Ovary (tissue), 9 donors: ENCODE measurements around the gene TOMM6. TPM values are rescaled to one million over a fixed set of nuclear protein-coding genes. Genes with fewer than 3 reads are reported as not detected.

ENCODE experiments used
- DNase-seq, 5 donors: peaks; one replicate each; pipeline ENCODE4 v3.0.0-alpha.2; 2019 to 2020
- H3K27ac ChIP-seq, 2 donors: fragments of 200-600 bp; one replicate each; pipeline versions ENCODE4 v1.5.1 to v1.8.0; 2019 to 2022
- H3K27me3 ChIP-seq: fragments of 200-600 bp; one replicate; pipeline ENCODE4 v1.8.0; 2022
- H3K36me3 ChIP-seq: fragments of 200-600 bp; sonication (generic); one replicate; pipeline ENCODE4 v1.5.1; 2019
- H3K4me1 ChIP-seq: one replicate; pipeline ENCODE4 v1.8.1; 2013; ENCODE audit warnings: mild to moderate bottlenecking, moderate library complexity; ENCODE audit not compliant: insufficient read depth
- H3K4me3 ChIP-seq: fragments of 200-600 bp; sonication (generic); one replicate; pipeline ENCODE4 v1.5.1; 2017
- H3K9me3 ChIP-seq, 2 donors: fragments of 200-600 bp in 1 of 2; sonication (generic) in 1 of 2; one replicate each; pipeline versions ENCODE4 v1.5.1 to v1.8.1; 2013 to 2019; ENCODE audit warnings: mild to moderate bottlenecking in 1 of 2, moderate library complexity in 1 of 2
- CTCF ChIP-seq, 3 donors: fragments of 450-650 bp in 2 of 3; fragments of 200-600 bp in 1 of 3; IDR thresholded peaks; one replicate each; pipeline versions ENCODE4 v1.5.1 to v1.8.0; 2016 to 2022; ENCODE audit warnings: antibody characterized with exemption in 3 of 3, mild to moderate bottlenecking in 1 of 3
- EP300 ChIP-seq: sonication (generic); formaldehyde crosslinking; IDR thresholded peaks from one replicate; pipeline ENCODE4 v1.6.1; 2017; ENCODE audit warnings: antibody characterized with exemption
- POLR2A ChIP-seq: fragments of 450-650 bp; IDR thresholded peaks from one replicate; pipeline ENCODE4 v1.6.1; 2017; ENCODE audit warnings: antibody characterized with exemption, mild to moderate bottlenecking, moderate library complexity
- WGBS, 3 donors: extraction: QIAGEN DNeasy Blood & Tissue Kit in 1 of 3; methylation state at CpG; one replicate each; pipeline versions ENCODE4 v1.1.5 to v1.1.7; 2013 to 2017; 5-methylcytosine and 5-hydroxymethylcytosine counted together
- intact Hi-C, 4 donors: fragments of 100-400 bp; cut with DNase I; formaldehyde crosslinking; loops; one replicate each; pipeline versions ENCODE4 v1.11.0 to v1.15.1; 2022 to 2023
- polyA plus RNA-seq, 2 donors: library from polyadenylated mRNA; stranded (reverse); fragments of 200-250 nt in 1 of 2; fragments of 350-450 nt in 1 of 2; fragmentation: Illumina TruSeq in 1 of 2; extraction: RNeasy Lipid Tissue Mini Kit (QIAGEN cat#74804) in 1 of 2; gene quantifications; one replicate each; pipeline ENCODE4 v1.2.3, GENCODE V29; 2013 to 2014
- total RNA-seq, 7 donors: library from RNA; depleted of rRNA in 2 of 7; stranded (reverse); fragments of >200 nt in 2 of 7; fragmentation: NEBNext Ultra II Directional in 3 of 7; extraction: Animal tissue kit (Norgen Biotek cat#: 25700) in 3 of 7; gene quantifications; one replicate each; pipeline versions ENCODE4 v1.1.0 to v1.2.4, GENCODE V29; 2016 to 2023
- donor health status: DM: no; HTN: no; CAD: no; lungs with moderate emphysema.
- donor health status: DM: no; HTN: no; CAD: no.
- donor health status: Bipolar disorder and iron deficiency.
- donor health status: DM: yes; HTN: yes; CAD: no.
- donor health status: DM: no; HTN: no; CAD: no.
- donor health status: DM: yes; HTN: yes; CAD: no.

TOMM6 gene
- total and polyA plus RNA-seq, 9 donors = 105 to 244 (median 153) TPM

GRCh38 chr6:41774841-41775240 lies 12.7 kb upstream of the TOMM6 start:
- intact Hi-C loops = no loop called here
- Histone ChIP-seq H3K27ac (no peak overlapping the region), H3K4me3 (no peak overlapping the region), H3K9me3 (no peaks in the 10 kb centered on the region), H3K4me1 (peaks cover 1% of the 10 kb centered on the region), H3K36me3 (no peaks in the 10 kb centered on the region), H3K27me3 (no peaks in the 10 kb centered on the region)
- DNase-seq = no peak
- TF ChIP-seq EP300 (no peak), CTCF (IDR thresholded peaks at IDR 0.05) (no peak), POLR2A (no peak)
- 76 to 84% (median 77%) methylated on average over 3 of the region's 3 CpGs for WGBS, 3 donors

GRCh38 chr6:41775293-41775882 lies 12.1 kb upstream of the TOMM6 start:
- H3K27ac ChIP-seq = no peak overlapping the region
- TF ChIP-seq EP300 = no peak
- no peak for TF ChIP-seq CTCF (IDR thresholded peaks at IDR 0.05)
- no peak for TF ChIP-seq POLR2A
- H3K4me1 ChIP-seq = peaks cover 1% of the 10 kb centered on the region
- no peaks in the 10 kb centered on the region for H3K27me3 ChIP-seq
- H3K4me3 ChIP-seq = no peak overlapping the region
- no peak for DNase-seq
- 85 to 87% (median 86%) methylated on average over 13 of the region's 13 CpGs for WGBS, 3 donors
- H3K9me3 ChIP-seq = no peaks in the 10 kb centered on the region
- intact Hi-C loops = no loop called here
- H3K36me3 ChIP-seq = no peaks in the 10 kb centered on the region

- Histone ChIP-seq H3K27ac (no peak overlapping the region), H3K4me1 (peaks cover 4% of the 10 kb centered on the region), H3K36me3 (no peaks in the 10 kb centered on the region), H3K9me3 (no peaks in the 10 kb centered on the region), H3K27me3 (no peaks in the 10 kb centered on the region), H3K4me3 (no peak overlapping the region)
- 83 to 89% (median 87%) methylated on average over 5 of the region's 5 CpGs for WGBS, 3 donors
- intact Hi-C loops = no loop called here
- no peak for TF ChIP-seq EP300
- no peak for TF ChIP-seq POLR2A
- TF ChIP-seq CTCF (IDR thresholded peaks at IDR 0.05) = no peak
- no peak for DNase-seq
Measured at GRCh38 chr6:41777551-41778285, 9.8 kb upstream of the TOMM6 start.

DNA sequence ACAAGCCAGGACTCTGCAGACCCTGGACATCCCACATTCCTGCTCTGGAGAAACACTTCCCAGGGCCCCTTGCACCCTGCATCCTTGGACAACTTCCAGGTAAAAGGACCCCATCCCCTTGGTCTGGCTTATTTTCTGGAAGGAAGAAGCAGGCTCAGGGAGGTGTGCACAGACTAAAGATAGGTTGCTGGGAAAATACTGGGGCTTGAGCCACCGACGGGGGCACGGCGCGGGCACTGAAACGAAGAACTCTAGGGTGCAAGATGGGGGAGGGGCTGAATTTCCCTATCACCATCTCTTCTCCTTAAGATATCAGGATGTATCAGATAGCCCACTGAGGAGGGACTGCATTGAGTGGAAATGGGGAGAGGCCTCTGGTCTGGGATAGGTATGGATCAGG lies 8.6 kb upstream of the TOMM6 start:
- Histone ChIP-seq H3K27me3 (no peaks in the 10 kb centered on the region), H3K27ac (no peak overlapping the region), H3K9me3 (no peaks in the 10 kb centered on the region), H3K4me1 (peaks cover 4% of the 10 kb centered on the region), H3K4me3 (peak overlapping the region; percentile 75), H3K36me3 (no peaks in the 10 kb centered on the region)
- WGBS, 3 donors = 29 to 45% (median 34%) methylated on average over 6 of the region's 6 CpGs
- no peak for DNase-seq
- TF ChIP-seq POLR2A = no peak
- no peak for TF ChIP-seq CTCF (IDR thresholded peaks at IDR 0.05)
- no peak for TF ChIP-seq EP300
- intact Hi-C loops = no loop called here
